GM23338 (cell line): ENCODE measurements around the gene TNNI3K. TPM values are rescaled to one million over a fixed set of nuclear protein-coding genes. Genes with fewer than 3 reads are reported as not detected.
A peak's percentile ranks its signal among the peaks of the same experiment; 100 is the strongest.

Source experiments
- ATAC-seq: fragments of 200-7000 bp; cut with Tn5 transposase; 3 replicates; pipeline ENCODE4 v1.9.1; 2020
- DNase-seq: peaks from one replicate; pipeline ENCODE4 v3.0.0-alpha.2; 2015; ENCODE audit warnings: low spot score
- H2AFZ ChIP-seq: fragments of 200-600 bp; sonication (generic); 2 replicates; pipeline ENCODE4 v1.8.0; 2016; ENCODE audit warnings: antibody characterized with exemption, mild to moderate bottlenecking, moderate library complexity
- H3F3A ChIP-seq: fragments of 200-600 bp; sonication (generic); replicated peaks from 2 replicates; pipeline ENCODE4 v1.8.0; 2017; ENCODE audit warnings: antibody characterized with exemption, mixed run types, low read depth
- H3K27ac ChIP-seq: fragments of 200-600 bp; sonication (generic); 2 replicates; pipeline ENCODE4 v1.6.1; 2016; ENCODE audit warnings: low read depth
- H3K27me3 ChIP-seq: fragments of 200-600 bp; sonication (generic); 2 replicates; pipeline ENCODE4 v1.8.0; 2016; ENCODE audit warnings: mild to moderate bottlenecking, mixed run types, moderate library complexity; ENCODE audit not compliant: insufficient read depth
- H3K36me3 ChIP-seq: fragments of 200-600 bp; sonication (generic); 2 replicates; pipeline ENCODE4 v1.8.0; 2016; ENCODE audit warnings: mild to moderate bottlenecking; ENCODE audit not compliant: insufficient read depth
- H3K4me1 ChIP-seq: fragments of 200-600 bp; sonication (generic); 2 replicates; pipeline ENCODE4 v1.8.0; 2016; ENCODE audit warnings: mild to moderate bottlenecking, moderate library complexity; ENCODE audit not compliant: insufficient read depth
- H3K4me2 ChIP-seq: fragments of 200-600 bp; sonication (generic); 2 replicates; pipeline ENCODE4 v1.7.1; 2017; ENCODE audit warnings: mixed run types
- H3K4me3 ChIP-seq: fragments of 200-600 bp; sonication (generic); 2 replicates; pipeline ENCODE4 v1.6.1; 2016; ENCODE audit warnings: mixed run types
- H3K79me2 ChIP-seq: fragments of 200-600 bp; sonication (generic); replicated peaks from 2 replicates; pipeline ENCODE4 v1.8.0; 2017; ENCODE audit warnings: mild to moderate bottlenecking; ENCODE audit not compliant: insufficient read depth
- H3K9me2 ChIP-seq: fragments of 200-600 bp; sonication (generic); 2 replicates; pipeline ENCODE4 v1.8.0; 2017; ENCODE audit not compliant: insufficient read depth
- H4K20me1 ChIP-seq: fragments of 200-600 bp; sonication (generic); replicated peaks from 2 replicates; pipeline ENCODE4 v1.8.0; 2017; ENCODE audit warnings: mild to moderate bottlenecking; ENCODE audit not compliant: insufficient read depth
- H3K27ac Mint-ChIP-seq: 2 replicates; pipeline ENCODE4 v1.8.0; 2020; ENCODE audit warnings: inconsistent platforms, mild to moderate bottlenecking, moderate library complexity, mixed read lengths
- H3K27me3 Mint-ChIP-seq: 3 replicates; pipeline ENCODE4 v1.8.0; 2022; ENCODE audit warnings: low read depth, mild to moderate bottlenecking, moderate library complexity, mixed read lengths, inconsistent platforms; ENCODE audit not compliant: insufficient read depth, poor library complexity
- H3K36me3 Mint-ChIP-seq: 3 replicates; pipeline ENCODE4 v1.8.0; 2021; ENCODE audit warnings: low read depth, mild to moderate bottlenecking, inconsistent platforms, moderate library complexity, mixed read lengths
- H3K4me1 Mint-ChIP-seq: 3 replicates; pipeline ENCODE4 v1.8.0; 2020; ENCODE audit warnings: mild to moderate bottlenecking, inconsistent platforms, mixed read lengths
- H3K4me3 Mint-ChIP-seq: 3 replicates; pipeline ENCODE4 v1.8.0; 2021; ENCODE audit warnings: moderate library complexity, mild to moderate bottlenecking, inconsistent platforms, mixed read lengths
- H3K9me3 Mint-ChIP-seq: 3 replicates; pipeline ENCODE4 v1.8.0; 2020; ENCODE audit warnings: moderate library complexity, mild to moderate bottlenecking, inconsistent platforms, mixed read lengths
- CREB1 ChIP-seq: fragments of 250-450 bp; sonication (Bioruptor Pico); IDR thresholded peaks from 2 replicates; pipeline ENCODE4 v1.5.0; 2020; ENCODE audit warnings: low read depth, mild to moderate bottlenecking, moderate library complexity
- CTCF ChIP-seq, 2 experiments: fragments of 200-600 bp in 1 of 2; sonication (generic) in 1 of 2; conservative IDR thresholded peaks; 2 replicates each; pipeline versions ENCODE4 v1.5.1 to v1.6.1; 2016 to 2017; ENCODE audit warnings: antibody characterized with exemption in 2 of 2, low read depth in 2 of 2, mild to moderate bottlenecking in 2 of 2, moderate library complexity in 1 of 2
- ETS1 ChIP-seq: IDR thresholded peaks from 2 replicates; pipeline ENCODE4 v1.6.1; 2016; ENCODE audit warnings: antibody characterized with exemption
- EZH2 ChIP-seq: fragments of 200-600 bp; sonication (generic); IDR thresholded peaks from one replicate; pipeline ENCODE4 v1.8.0; 2017; ENCODE audit warnings: antibody characterized with exemption, mild to moderate bottlenecking, low read depth; ENCODE audit not compliant: unreplicated experiment
- EZH2phosphoT487 ChIP-seq: fragments of 200-600 bp; sonication (generic); IDR thresholded peaks from one replicate; pipeline ENCODE4 v1.8.1; 2018; ENCODE audit warnings: antibody characterized with exemption; ENCODE audit not compliant: unreplicated experiment
- JUNB ChIP-seq: IDR thresholded peaks from one replicate; pipeline ENCODE4 v1.6.1; 2016; ENCODE audit warnings: antibody characterized with exemption; ENCODE audit not compliant: unreplicated experiment
- NANOG ChIP-seq: IDR thresholded peaks from 2 replicates; pipeline ENCODE4 v1.6.1; 2016; ENCODE audit warnings: antibody characterized with exemption, borderline replicate concordance
- POLR2AphosphoS5 ChIP-seq: IDR thresholded peaks from 2 replicates; pipeline ENCODE4 v1.6.1; 2016; ENCODE audit warnings: antibody characterized with exemption, low read depth
- REST ChIP-seq: IDR thresholded peaks from one replicate; pipeline ENCODE4 v1.6.1; 2018; ENCODE audit warnings: antibody characterized with exemption; ENCODE audit not compliant: unreplicated experiment
- STAT1 ChIP-seq: IDR thresholded peaks from one replicate; pipeline ENCODE4 v1.6.1; 2016; ENCODE audit warnings: antibody characterized with exemption; ENCODE audit not compliant: unreplicated experiment
- ZNF114 ChIP-seq: fragments of 250-450 bp; sonication (Bioruptor Pico); IDR thresholded peaks from 2 replicates; pipeline ENCODE4 v1.5.0; 2020; ENCODE audit warnings: mild to moderate bottlenecking, moderate library complexity
- ZNF331 ChIP-seq: fragments of 250-450 bp; sonication (Bioruptor Pico); IDR thresholded peaks from 2 replicates; pipeline ENCODE4 v1.5.0; 2020; ENCODE audit warnings: low read depth, mild to moderate bottlenecking, moderate library complexity
- ZNF462 ChIP-seq: fragments of 250-450 bp; sonication (Bioruptor Pico); IDR thresholded peaks from 2 replicates; pipeline ENCODE4 v1.5.0; 2020; ENCODE audit warnings: mild to moderate bottlenecking, moderate library complexity
- polyA plus RNA-seq: library from polyadenylated mRNA; unstranded; fragments of >200 nt; fragmentation: Nextera tagmentation; extraction: Ambion mirVana; gene quantifications from 2 replicates; pipeline ENCODE4 v1.2.1, GENCODE V29; 2016
- total RNA-seq: library from RNA; depleted of rRNA; stranded (reverse); fragments of >200 nt; shearing (Covaris generic); gene quantifications from 2 replicates; pipeline ENCODE4 v1.2.3, GENCODE V29; 2014

Gene TNNI3K
- total and polyA plus RNA-seq, 2 experiments from 2014 or later, result not detected

GRCh38 chr1:74356493-74356892 lies 121.3 kb downstream of the TNNI3K start:
- Histone ChIP-seq H3K4me2 (no peak overlapping the region), H3K79me2 (no peaks in the 10 kb centered on the region), H3K4me3 (no peak overlapping the region), H2AFZ (0 out of 2 replicates have a peak overlapping the region, but pooled peaks have one; percentile 2), H3K27me3 (no peaks in the 10 kb centered on the region), H3F3A (no peaks in the 10 kb centered on the region), H3K9me2 (no peaks in the 10 kb centered on the region; the same call in 1 of the 2 replicates), H3K4me1 (no peaks in the 10 kb centered on the region), H3K27ac (no peak overlapping the region), H3K36me3 (no peaks in the 10 kb centered on the region), H4K20me1 (no peaks in the 10 kb centered on the region)
- H3K9me3 Mint-ChIP-seq, result peaks cover 12% of the 10 kb centered on the region
- DNase-seq (no peak), ATAC-seq (no peak)
- H3K36me3 Mint-ChIP-seq, result peaks cover 2% of the 10 kb centered on the region; the same call in 1 of the 3 replicates
- TF ChIP-seq ETS1, result no peak
- TF ChIP-seq JUNB, result no peak
- no peak for TF ChIP-seq ZNF331
- TF ChIP-seq CTCF (conservative IDR thresholded peaks at IDR 0.05; ENCODE audit: low read depth in 2 of 2), result no peak
- no peak for TF ChIP-seq ZNF114 (CRISPR knock-in tag)
- TF ChIP-seq REST, result no peak
- TF ChIP-seq EZH2, result no peak
- TF ChIP-seq POLR2AphosphoS5, result no peak
- TF ChIP-seq NANOG, result no peak
- no peak for TF ChIP-seq STAT1
- no peak for TF ChIP-seq EZH2phosphoT487
- no peak for TF ChIP-seq ZNF462 (CRISPR knock-in tag)
- TF ChIP-seq CREB1, result no peak
- peaks cover 2% of the 10 kb centered on the region for H3K27me3 Mint-ChIP-seq
- no peak overlapping the region for H3K27ac Mint-ChIP-seq
- no peaks in the 10 kb centered on the region for H3K4me1 Mint-ChIP-seq
- no peak overlapping the region for H3K4me3 Mint-ChIP-seq
